Epithelial cell of proximal tubule (primary cell): Measurements from ENCODE around the gene RAB11FIP3. TPM values are rescaled to one million over a fixed set of nuclear protein-coding genes. Genes with fewer than 3 reads are reported as not detected.

Source experiments
- DNase-seq: peaks from one replicate; pipeline ENCODE4 v3.0.0-alpha.2; 2011; ENCODE audit warnings: low read depth
- H3K4me3 ChIP-seq: 2 replicates; pipeline ENCODE4 v1.5.1; 2011; ENCODE audit warnings: low read depth, mild to moderate bottlenecking, low read length
- CTCF ChIP-seq: conservative IDR thresholded peaks from 2 replicates; pipeline ENCODE4 v1.5.1; 2012; ENCODE audit warnings: low read depth, mild to moderate bottlenecking, low read length
- total RNA-seq: library from RNA; depleted of rRNA; stranded (reverse); fragments of >200 nt; gene quantifications from 2 replicates; pipeline ENCODE4 v1.2.3, GENCODE V29; 2015

The RAB11FIP3 gene
- total RNA-seq, 1 donor from 2014 or later: 29.1 TPM

- TF ChIP-seq CTCF: no peak
These were observed 45.0 kb downstream of the RAB11FIP3 start for GRCh38 chr16:470418-470817.

GRCh38 chr16:471353-472198 lies 46.1 kb downstream of the RAB11FIP3 start:
- H3K4me3 ChIP-seq: no peak overlapping the region
- no peak for TF ChIP-seq CTCF
- no peak for DNase-seq

More at GRCh38 chr16:470418-470817, 45.0 kb downstream of the RAB11FIP3 start:
- DNase-seq: no peak
- H3K4me3 ChIP-seq: no peak overlapping the region

GRCh38 chr16:472199-472504 lies 46.7 kb downstream of the RAB11FIP3 start:
- DNase-seq: no peak
- no peak for TF ChIP-seq CTCF
- H3K4me3 ChIP-seq: no peak overlapping the region

DNA sequence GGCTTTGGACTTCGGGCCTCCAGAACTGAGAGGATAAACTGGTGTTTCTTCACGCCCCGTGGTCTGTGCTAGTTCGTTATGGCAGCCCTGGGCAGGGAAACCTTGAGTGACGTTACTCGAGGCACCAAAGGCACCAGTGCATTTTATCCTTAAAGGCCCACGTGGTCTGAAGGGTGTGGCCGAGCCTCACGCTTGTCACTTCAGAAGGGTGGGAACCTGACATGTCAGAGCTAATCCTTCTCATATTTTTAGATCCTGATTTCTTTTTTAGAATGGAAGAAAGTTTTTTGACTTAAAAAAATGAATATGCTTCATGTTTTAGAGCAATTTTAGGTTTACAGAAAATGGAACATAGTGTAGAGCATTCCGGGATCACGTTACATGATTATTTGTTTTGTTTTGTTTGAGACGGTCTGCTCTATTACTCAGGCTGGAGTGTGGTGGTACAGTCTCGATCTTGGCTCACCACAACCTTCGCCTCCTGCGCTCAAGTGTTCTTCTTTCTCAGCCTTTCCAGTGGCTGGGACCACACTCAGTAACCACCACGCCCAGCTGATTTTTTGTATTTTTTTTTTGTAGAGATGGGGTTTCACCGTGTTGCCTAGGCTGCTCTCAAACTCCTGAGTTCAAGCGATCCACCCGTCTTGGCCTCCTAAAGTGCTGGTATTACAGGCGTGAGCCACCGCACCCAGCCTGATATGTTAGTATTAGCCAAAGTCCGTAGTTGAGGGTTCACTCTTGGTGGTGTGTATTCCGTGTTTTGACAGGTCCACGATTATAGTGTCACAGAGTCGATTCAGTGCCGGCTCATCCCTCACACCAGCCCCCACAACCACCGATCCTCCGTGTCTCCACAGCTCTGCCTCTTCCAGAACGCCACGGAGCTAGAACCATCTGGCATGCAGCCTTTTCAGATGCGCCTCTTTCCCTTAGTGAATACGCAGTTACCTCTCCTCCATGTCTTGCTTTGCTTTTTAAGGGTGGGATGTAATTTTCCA lies 47.9 kb downstream of the RAB11FIP3 start:
- no peak for TF ChIP-seq CTCF
- H3K4me3 ChIP-seq: no peak overlapping the region
- no peak for DNase-seq

DNA sequence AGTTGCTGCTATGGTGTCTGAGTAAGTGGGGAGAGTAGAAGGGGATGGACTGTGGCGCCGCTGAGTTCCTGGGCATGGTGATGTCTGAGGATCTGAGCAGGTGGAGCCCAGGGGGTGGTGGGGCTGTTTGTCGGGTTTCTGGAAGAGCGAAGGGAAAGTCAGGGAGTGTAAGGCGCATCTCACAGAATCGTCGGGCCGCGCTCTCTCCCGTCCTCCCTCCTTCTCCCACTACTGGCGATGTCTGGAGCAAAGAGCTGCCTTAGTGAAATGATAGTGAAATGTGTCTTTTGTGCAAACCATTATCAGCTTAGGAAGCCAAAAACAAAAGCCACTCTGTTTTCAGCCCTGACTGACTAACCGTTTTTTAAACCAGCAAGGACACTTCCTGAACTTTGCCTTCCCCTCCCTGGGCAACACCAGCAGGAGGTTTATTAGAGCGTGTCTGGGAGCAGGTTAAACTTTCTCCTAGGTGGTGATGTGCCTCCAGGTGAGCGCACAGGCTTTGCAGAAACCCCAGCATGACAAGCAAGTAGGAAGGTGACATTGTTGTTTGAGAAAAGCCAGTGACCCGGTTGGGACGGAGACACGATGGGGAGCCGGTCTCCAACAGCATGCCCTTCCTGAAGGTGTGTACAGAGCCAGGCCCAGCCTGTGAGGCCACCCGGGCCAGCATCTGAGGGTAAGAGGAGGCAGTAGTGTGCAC lies 49.1 kb downstream of the RAB11FIP3 start:
- H3K4me3 ChIP-seq: peak overlapping the region; percentile 29
- no peak for DNase-seq
- TF ChIP-seq CTCF: no peak

GRCh38 chr16:476039-476438 lies 50.6 kb downstream of the RAB11FIP3 start:
- no peak overlapping the region for H3K4me3 ChIP-seq
- TF ChIP-seq CTCF: no peak
- DNase-seq: no peak
